ENCODE results near the gene C17orf75. TPM values are rescaled to one million over a fixed set of nuclear protein-coding genes. Genes with fewer than 3 reads are reported as not detected.

The C17orf75 gene
- total and polyA plus RNA-seq, 2 of the 8 experiments (the other 6 are each of a cell fraction or from before 2014, with no cell fraction given), result 15.8 to 42.6 TPM

- no peak overlapping the region for H2AFZ ChIP-seq (ENCODE audit: low read length)
- H3K56ac ChIP-seq (replicated peaks; ENCODE audit: insufficient read length, low read depth, low read length), result peak overlapping the region; percentile 72
- peak overlapping the region; percentile 93 for H4K5ac ChIP-seq (ENCODE audit: insufficient read length, low read depth, low read length)
- H3K4me3 ChIP-seq (ENCODE audit: extremely low read depth in 1 of 4, insufficient read depth in 2 of 4, low read depth in 3 of 4, low read length in 4 of 4), result peak overlapping the region in 2 of 4 experiments; percentile 5 to 22; a peak in 3 of 8 replicates
- H3K14ac ChIP-seq (ENCODE audit: insufficient read length), result no peak overlapping the region
- no peaks in the 10 kb centered on the region for H3K79me1 ChIP-seq (ENCODE audit: low read depth, low read length)
- H3K36me3 ChIP-seq (ENCODE audit: control insufficient read depth in 2 of 4, insufficient read depth in 4 of 4, low read length in 3 of 4), result peaks cover 0 to 14% (median 0%) of the 10 kb centered on the region in 4 experiments; a peak in 3 of 8 replicates
- peak overlapping the region; percentile 83 for H2AK5ac ChIP-seq (ENCODE audit: low read depth, low read length)
- peak overlapping the region; percentile 99 for H2BK12ac ChIP-seq (ENCODE audit: low read depth, low read length)
- H2BK20ac ChIP-seq (ENCODE audit: low read length), result peak overlapping the region; percentile 80; the same call in 1 of the 2 replicates
- H3K9me3 ChIP-seq (ENCODE audit: insufficient read depth in 2 of 2, low read depth in 1 of 2, low read length in 1 of 2), result no peaks in the 10 kb centered on the region
- H3K4me1 ChIP-seq (replicated peaks in 1 of 4; ENCODE audit: control insufficient read depth in 3 of 4, insufficient read depth in 4 of 4, low read length in 3 of 4), result peaks cover 17 to 35% (median 21%) of the 10 kb centered on the region in 4 experiments
- peak overlapping the region; percentile 97 for H3K4ac ChIP-seq (replicated peaks; ENCODE audit: insufficient read length, low read depth, low read length)
- POLR2A ChIA-PET (ENCODE audit: partially characterized antibody), result interaction anchor here (0.7 to 2.3 kb wide), 14 partner anchors 8 to 81 kb away, joined by 3 to 8 read pairs (median 4); no protein-coding TSS in a partner anchor
- no peak overlapping the region for H3K23ac ChIP-seq (ENCODE audit: insufficient read length)
- peak overlapping the region; percentile 98; the same call in 1 of the 2 replicates for H3K18ac ChIP-seq (ENCODE audit: extremely low read depth, low read length)
- H3K23me2 ChIP-seq (ENCODE audit: low read depth, low read length), result no peaks in the 10 kb centered on the region
- CTCF ChIA-PET (ENCODE audit: partially characterized antibody), result interaction anchor here (0.8 to 3.1 kb wide), 6 partner anchors 13 to 52 kb away, joined by 3 to 27 read pairs (median 6); no protein-coding TSS in a partner anchor
- H4K91ac ChIP-seq (replicated peaks; ENCODE audit: insufficient read length, low read length), result peak overlapping the region; percentile 91
- 0 out of 2 replicates have a peak overlapping the region, but pooled peaks have one; percentile 72 for H2BK15ac ChIP-seq (ENCODE audit: low read length)
- H3K4me2 ChIP-seq (ENCODE audit: insufficient read depth in 1 of 2, low read depth in 2 of 2, low read length in 2 of 2), result peak overlapping the region; percentile 53 to 54
- DNase-seq (ENCODE audit: low read depth in 1 of 2, low spot score in 2 of 2) (peak in 1 of 2 experiments; percentile 70), FAIRE-seq (peak; percentile 42)
- 0 out of 2 replicates have a peak overlapping the region, but pooled peaks have one; percentile 87 for H4K8ac ChIP-seq (ENCODE audit: extremely low read depth, insufficient read depth, low read length)
- peak overlapping the region; percentile 76 for H2BK120ac ChIP-seq (replicated peaks; ENCODE audit: low read depth, low read length)
- H4K20me1 ChIP-seq (replicated peaks in 1 of 2; ENCODE audit: control insufficient read depth in 1 of 2, insufficient read depth in 2 of 2, low read length in 2 of 2), result no peaks in the 10 kb centered on the region
- H2BK5ac ChIP-seq (ENCODE audit: low read depth, low read length), result peak overlapping the region; percentile 100
- H3K27me3 ChIP-seq (replicated peaks in 1 of 4; ENCODE audit: control insufficient read depth in 3 of 4, extremely low read depth in 1 of 4, insufficient read depth in 3 of 4, low read length in 3 of 4), result no peaks in the 10 kb centered on the region
- WGBS, 2 experiments (ENCODE audit: extremely low coverage in 1 of 2, insufficient coverage in 1 of 2, insufficient read length in 1 of 2, insufficient replicate concordance in 2 of 2, low coverage in 1 of 2, low lambda C conversion rate in 2 of 2, missing lambda C conversion rate in 1 of 2), result 31% methylated on average over 10 of the region's 10 CpGs; no CpG with 5 or more reads in 1 of the 2 experiments
- no peaks in the 10 kb centered on the region for H3K79me2 ChIP-seq (ENCODE audit: control insufficient read depth in 1 of 2, insufficient read depth in 2 of 2, low read length in 2 of 2)
- H3K9ac ChIP-seq (replicated peaks in 1 of 4; ENCODE audit: extremely low read depth in 1 of 4, low read depth in 3 of 4, low read length in 3 of 4), result no peak overlapping the region; a peak in 1 of 7 replicates
- peak overlapping the region; percentile 68; the same call in 1 of the 2 replicates for H3K27ac ChIP-seq (ENCODE audit: low read depth, low read length)
- TF ChIP-seq POU5F1 (IDR thresholded peaks at IDR 0.05; ENCODE audit: low read depth, low read length) (peak; percentile 99), TEAD4 (IDR thresholded peaks at IDR 0.05; ENCODE audit: low read depth, low read length) (peak; percentile 65), MAX (IDR thresholded peaks at IDR 0.05) (peak; percentile 70), CEBPB (IDR thresholded peaks at IDR 0.05; ENCODE audit: low read depth, low read length) (no peak), HDAC2 (IDR thresholded peaks at IDR 0.05; ENCODE audit: borderline replicate concordance in 1 of 2, low read depth in 2 of 2, low read length in 2 of 2) (peak in 1 of 2 experiments; percentile 78; a peak in 2 of 4 replicates), JUN (IDR thresholded peaks at IDR 0.05; ENCODE audit: low read depth, low read length) (no peak), SP4 (IDR thresholded peaks at IDR 0.05; ENCODE audit: low read length) (no peak), SIN3A (conservative IDR thresholded peaks at IDR 0.05 in 1 of 2, IDR thresholded peaks at IDR 0.05 in 1 of 2; ENCODE audit: low read depth in 1 of 2, low read length in 2 of 2) (0 out of 4 replicates have a peak, but pooled peaks of 1 of the 2 experiments have one; percentile 36), NRF1 (IDR thresholded peaks at IDR 0.05; ENCODE audit: low read depth, low read length) (no peak), CREB1 (IDR thresholded peaks at IDR 0.05) (no peak)
These were observed 38.9 kb downstream of the C17orf75 start for GRCh38 chr17:32302860-32303649.
